GM23338 (cell line): ENCODE data around the gene IMMP2L.

Source experiments
- EZH2 ChIP-seq: fragments of 200-600 bp; sonication (generic); IDR thresholded peaks from one replicate; pipeline ENCODE4 v1.8.0; 2017; ENCODE audit warnings: antibody characterized with exemption, mild to moderate bottlenecking, low read depth; ENCODE audit not compliant: unreplicated experiment
- EZH2phosphoT487 ChIP-seq: fragments of 200-600 bp; sonication (generic); IDR thresholded peaks from one replicate; pipeline ENCODE4 v1.8.1; 2018; ENCODE audit warnings: antibody characterized with exemption; ENCODE audit not compliant: unreplicated experiment
- POLR2AphosphoS5 ChIP-seq: IDR thresholded peaks from 2 replicates; pipeline ENCODE4 v1.6.1; 2016; ENCODE audit warnings: antibody characterized with exemption, low read depth
- TF ChIP-seq, protein P1 (sequence below), 2 experiments: fragments of 200-600 bp in 1 of 2; sonication (generic) in 1 of 2; conservative IDR thresholded peaks; 2 replicates each; pipeline versions ENCODE4 v1.5.1 to v1.6.1; 2016 to 2017; ENCODE audit warnings: antibody characterized with exemption in 2 of 2, low read depth in 2 of 2, mild to moderate bottlenecking in 2 of 2, moderate library complexity in 1 of 2
- TF ChIP-seq, protein P2 (sequence below): IDR thresholded peaks from 2 replicates; pipeline ENCODE4 v1.6.1; 2016; ENCODE audit warnings: antibody characterized with exemption
- TF ChIP-seq, protein P3 (sequence below): IDR thresholded peaks from one replicate; pipeline ENCODE4 v1.6.1; 2018; ENCODE audit warnings: antibody characterized with exemption; ENCODE audit not compliant: unreplicated experiment

DNA sequence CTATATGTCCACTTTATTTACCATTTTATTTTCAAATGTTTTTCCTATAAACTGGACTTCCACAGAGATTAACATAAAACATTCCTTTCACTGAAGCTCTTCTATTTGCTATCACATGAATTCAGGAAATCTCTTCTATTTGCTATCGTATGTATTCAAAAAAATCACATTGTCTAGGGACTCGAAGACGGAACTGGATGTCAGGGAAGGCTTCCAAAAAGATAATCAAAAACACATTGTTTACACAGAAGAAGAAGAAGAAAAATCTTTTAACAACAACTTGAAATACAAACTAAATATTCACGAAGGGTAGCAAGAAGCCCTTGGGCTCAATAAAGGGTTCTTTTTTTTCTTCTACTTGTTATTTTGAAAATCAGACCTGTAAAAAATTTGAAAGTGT is 897.5 kb downstream of the IMMP2L start:
- TF ChIP-seq, protein P1, sequence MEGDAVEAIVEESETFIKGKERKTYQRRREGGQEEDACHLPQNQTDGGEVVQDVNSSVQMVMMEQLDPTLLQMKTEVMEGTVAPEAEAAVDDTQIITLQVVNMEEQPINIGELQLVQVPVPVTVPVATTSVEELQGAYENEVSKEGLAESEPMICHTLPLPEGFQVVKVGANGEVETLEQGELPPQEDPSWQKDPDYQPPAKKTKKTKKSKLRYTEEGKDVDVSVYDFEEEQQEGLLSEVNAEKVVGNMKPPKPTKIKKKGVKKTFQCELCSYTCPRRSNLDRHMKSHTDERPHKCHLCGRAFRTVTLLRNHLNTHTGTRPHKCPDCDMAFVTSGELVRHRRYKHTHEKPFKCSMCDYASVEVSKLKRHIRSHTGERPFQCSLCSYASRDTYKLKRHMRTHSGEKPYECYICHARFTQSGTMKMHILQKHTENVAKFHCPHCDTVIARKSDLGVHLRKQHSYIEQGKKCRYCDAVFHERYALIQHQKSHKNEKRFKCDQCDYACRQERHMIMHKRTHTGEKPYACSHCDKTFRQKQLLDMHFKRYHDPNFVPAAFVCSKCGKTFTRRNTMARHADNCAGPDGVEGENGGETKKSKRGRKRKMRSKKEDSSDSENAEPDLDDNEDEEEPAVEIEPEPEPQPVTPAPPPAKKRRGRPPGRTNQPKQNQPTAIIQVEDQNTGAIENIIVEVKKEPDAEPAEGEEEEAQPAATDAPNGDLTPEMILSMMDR (conservative IDR thresholded peaks at IDR 0.05; ENCODE audit: low read depth in 2 of 2) = no peak
- TF ChIP-seq EZH2phosphoT487 = no peak
- TF ChIP-seq, protein P2, sequence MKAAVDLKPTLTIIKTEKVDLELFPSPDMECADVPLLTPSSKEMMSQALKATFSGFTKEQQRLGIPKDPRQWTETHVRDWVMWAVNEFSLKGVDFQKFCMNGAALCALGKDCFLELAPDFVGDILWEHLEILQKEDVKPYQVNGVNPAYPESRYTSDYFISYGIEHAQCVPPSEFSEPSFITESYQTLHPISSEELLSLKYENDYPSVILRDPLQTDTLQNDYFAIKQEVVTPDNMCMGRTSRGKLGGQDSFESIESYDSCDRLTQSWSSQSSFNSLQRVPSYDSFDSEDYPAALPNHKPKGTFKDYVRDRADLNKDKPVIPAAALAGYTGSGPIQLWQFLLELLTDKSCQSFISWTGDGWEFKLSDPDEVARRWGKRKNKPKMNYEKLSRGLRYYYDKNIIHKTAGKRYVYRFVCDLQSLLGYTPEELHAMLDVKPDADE = no peak
- TF ChIP-seq, protein P3, sequence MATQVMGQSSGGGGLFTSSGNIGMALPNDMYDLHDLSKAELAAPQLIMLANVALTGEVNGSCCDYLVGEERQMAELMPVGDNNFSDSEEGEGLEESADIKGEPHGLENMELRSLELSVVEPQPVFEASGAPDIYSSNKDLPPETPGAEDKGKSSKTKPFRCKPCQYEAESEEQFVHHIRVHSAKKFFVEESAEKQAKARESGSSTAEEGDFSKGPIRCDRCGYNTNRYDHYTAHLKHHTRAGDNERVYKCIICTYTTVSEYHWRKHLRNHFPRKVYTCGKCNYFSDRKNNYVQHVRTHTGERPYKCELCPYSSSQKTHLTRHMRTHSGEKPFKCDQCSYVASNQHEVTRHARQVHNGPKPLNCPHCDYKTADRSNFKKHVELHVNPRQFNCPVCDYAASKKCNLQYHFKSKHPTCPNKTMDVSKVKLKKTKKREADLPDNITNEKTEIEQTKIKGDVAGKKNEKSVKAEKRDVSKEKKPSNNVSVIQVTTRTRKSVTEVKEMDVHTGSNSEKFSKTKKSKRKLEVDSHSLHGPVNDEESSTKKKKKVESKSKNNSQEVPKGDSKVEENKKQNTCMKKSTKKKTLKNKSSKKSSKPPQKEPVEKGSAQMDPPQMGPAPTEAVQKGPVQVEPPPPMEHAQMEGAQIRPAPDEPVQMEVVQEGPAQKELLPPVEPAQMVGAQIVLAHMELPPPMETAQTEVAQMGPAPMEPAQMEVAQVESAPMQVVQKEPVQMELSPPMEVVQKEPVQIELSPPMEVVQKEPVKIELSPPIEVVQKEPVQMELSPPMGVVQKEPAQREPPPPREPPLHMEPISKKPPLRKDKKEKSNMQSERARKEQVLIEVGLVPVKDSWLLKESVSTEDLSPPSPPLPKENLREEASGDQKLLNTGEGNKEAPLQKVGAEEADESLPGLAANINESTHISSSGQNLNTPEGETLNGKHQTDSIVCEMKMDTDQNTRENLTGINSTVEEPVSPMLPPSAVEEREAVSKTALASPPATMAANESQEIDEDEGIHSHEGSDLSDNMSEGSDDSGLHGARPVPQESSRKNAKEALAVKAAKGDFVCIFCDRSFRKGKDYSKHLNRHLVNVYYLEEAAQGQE = no peak
- TF ChIP-seq POLR2AphosphoS5 = no peak
- TF ChIP-seq EZH2 = no peak
